ENCODE data around the gene EGFL8. TPM values are rescaled to one million over a fixed set of nuclear protein-coding genes. Genes with fewer than 3 reads are reported as not detected.
A peak's percentile ranks its signal among the peaks of the same experiment; 100 is the strongest.

Gene EGFL8
- total RNA-seq, 2 donors from 2014 or later: 5.7 to 6.9 TPM

GRCh38 chr6:32148289-32149091 lies 15.9 kb upstream of the EGFL8 start:
- H3K9me3 ChIP-seq: no peaks in the 10 kb centered on the region
- no peak overlapping the region for H3K27ac ChIP-seq
- intact Hi-C loops (cut with DNase I): no loop called here
- peak overlapping the region in 1 of 2 donors; percentile 5 for H3K4me3 ChIP-seq
- no peaks in the 10 kb centered on the region for H3K36me3 ChIP-seq (replicated peaks in 1 of 2; ENCODE audit: insufficient read depth in 1 of 2, low read depth in 2 of 2)
- H3K4me1 ChIP-seq: peaks cover 20% of the 10 kb centered on the region
- 11 to 20% methylated on average over 35 to 39 of the region's 39 CpGs for WGBS, 2 donors
- DNase-seq: peak; percentile 71 to 84 (median 80)
- peaks cover 0 to 8% of the 10 kb centered on the region in 2 donors for H3K27me3 ChIP-seq
- peak; percentile 86 for ATAC-seq
- TF ChIP-seq POLR2A (IDR thresholded peaks at IDR 0.05): no peak
- peak in 5 of 7 experiments; percentile 4 to 26 (median 18) for TF ChIP-seq CTCF (IDR thresholded peaks at IDR 0.05)

GRCh38 chr6:32149092-32149755 lies 15.2 kb upstream of the EGFL8 start:
- no peak for ATAC-seq
- H3K4me3 ChIP-seq: no peak overlapping the region
- DNase-seq: no peak
- H3K27me3 ChIP-seq: peaks cover 0 to 8% of the 10 kb centered on the region in 2 donors
- H3K27ac ChIP-seq: no peak overlapping the region
- 25 to 35% methylated on average over 11 to 46 of the region's 47 CpGs for WGBS, 2 donors
- no peaks in the 10 kb centered on the region for H3K9me3 ChIP-seq
- H3K4me1 ChIP-seq: peaks cover 23% of the 10 kb centered on the region
- TF ChIP-seq CTCF (IDR thresholded peaks at IDR 0.05) (peak in 1 of 7 experiments; percentile 1), POLR2A (IDR thresholded peaks at IDR 0.05) (no peak)
- H3K36me3 ChIP-seq (replicated peaks in 1 of 2; ENCODE audit: insufficient read depth in 1 of 2, low read depth in 2 of 2): no peaks in the 10 kb centered on the region
- intact Hi-C loops (cut with DNase I): no loop called here

GRCh38 chr6:32149932-32150870 lies 14.2 kb upstream of the EGFL8 start:
- ATAC-seq: no peak
- Histone ChIP-seq H3K27ac (no peak overlapping the region), H3K27me3 (peaks cover 0 to 8% of the 10 kb centered on the region in 2 donors), H3K4me3 (no peak overlapping the region), H3K36me3 (replicated peaks in 1 of 2; ENCODE audit: insufficient read depth in 1 of 2, low read depth in 2 of 2) (no peaks in the 10 kb centered on the region), H3K4me1 (peaks cover 31% of the 10 kb centered on the region), H3K9me3 (no peaks in the 10 kb centered on the region)
- no peak for TF ChIP-seq CTCF (IDR thresholded peaks at IDR 0.05)
- TF ChIP-seq POLR2A (IDR thresholded peaks at IDR 0.05): no peak
- no peak for DNase-seq
- 40 to 57% methylated on average over 30 to 54 of the region's 55 CpGs for WGBS, 2 donors
- intact Hi-C loops (cut with DNase I): no loop called here

GRCh38 chr6:32151181-32151862 lies 13.1 kb upstream of the EGFL8 start:
- peaks cover 39% of the 10 kb centered on the region for H3K4me1 ChIP-seq
- WGBS, 2 donors: 44 to 62% methylated on average over 8 of the region's 8 CpGs
- no peak overlapping the region for H3K27ac ChIP-seq
- DNase-seq: no peak
- no peak overlapping the region for H3K4me3 ChIP-seq
- H3K36me3 ChIP-seq (replicated peaks in 1 of 2; ENCODE audit: insufficient read depth in 1 of 2, low read depth in 2 of 2): no peaks in the 10 kb centered on the region
- ATAC-seq: no peak
- TF ChIP-seq CTCF (IDR thresholded peaks at IDR 0.05) (no peak), POLR2A (IDR thresholded peaks at IDR 0.05) (no peak)
- peaks cover 0 to 8% of the 10 kb centered on the region in 2 donors for H3K27me3 ChIP-seq
- no peaks in the 10 kb centered on the region for H3K9me3 ChIP-seq
- intact Hi-C loops (cut with DNase I): no loop called here
